IMR-90 (cell line): ENCODE results near the gene RMND1.

Experiments used
- CEBPB ChIP-seq: IDR thresholded peaks from 2 replicates; pipeline ENCODE4 v1.6.1; 2012; ENCODE audit warnings: low read depth, low read length, improper control_type of control experiment
- FOS ChIP-seq: fragments of 150-350 bp; IDR thresholded peaks from 2 replicates; pipeline ENCODE4 v1.6.1; 2016; ENCODE audit warnings: low read depth, low read length
- MAZ ChIP-seq: IDR thresholded peaks from 2 replicates; pipeline ENCODE4 v1.6.1; 2012; ENCODE audit warnings: low read depth, mild to moderate bottlenecking, low read length, improper control_type of control experiment, moderate library complexity, borderline replicate concordance
- MXI1 ChIP-seq: IDR thresholded peaks from 2 replicates; pipeline ENCODE4 v1.6.1; 2012; ENCODE audit warnings: low read depth, mild to moderate bottlenecking, low read length, moderate library complexity, borderline replicate concordance
- POLR2A ChIP-seq: IDR thresholded peaks from 2 replicates; pipeline ENCODE4 v1.6.1; 2012; ENCODE audit warnings: mild to moderate bottlenecking, low read depth, low read length
- RAD21 ChIP-seq: IDR thresholded peaks from 2 replicates; pipeline ENCODE4 v1.6.1; 2012; ENCODE audit warnings: low read length, improper control_type of control experiment
- RFX5 ChIP-seq: IDR thresholded peaks from 2 replicates; pipeline ENCODE4 v1.8.0; 2012; ENCODE audit warnings: low read depth, mild to moderate bottlenecking, low read length, moderate library complexity
- SMC3 ChIP-seq: fragments of 150-350 bp; IDR thresholded peaks from 2 replicates; pipeline ENCODE4 v1.6.1; 2016; ENCODE audit warnings: low read depth, mild to moderate bottlenecking, antibody characterized with exemption, low read length, moderate library complexity
- TF ChIP-seq, protein P1 (sequence below): conservative IDR thresholded peaks from 2 replicates; pipeline ENCODE4 v1.5.1; 2012; ENCODE audit warnings: mild to moderate bottlenecking, low read depth, low read length, improper control_type of control experiment
- TF ChIP-seq, protein P2 (sequence below): fragments of 150-350 bp; IDR thresholded peaks from 2 replicates; pipeline ENCODE4 v1.6.1; 2017; ENCODE audit warnings: mild to moderate bottlenecking, antibody characterized with exemption, low read length, low read depth
- TF ChIP-seq, protein P3 (sequence below): fragments of 150-350 bp; IDR thresholded peaks from 2 replicates; pipeline ENCODE4 v1.6.1; 2016; ENCODE audit warnings: low read depth, mild to moderate bottlenecking, low read length, moderate library complexity, borderline replicate concordance

DNA sequence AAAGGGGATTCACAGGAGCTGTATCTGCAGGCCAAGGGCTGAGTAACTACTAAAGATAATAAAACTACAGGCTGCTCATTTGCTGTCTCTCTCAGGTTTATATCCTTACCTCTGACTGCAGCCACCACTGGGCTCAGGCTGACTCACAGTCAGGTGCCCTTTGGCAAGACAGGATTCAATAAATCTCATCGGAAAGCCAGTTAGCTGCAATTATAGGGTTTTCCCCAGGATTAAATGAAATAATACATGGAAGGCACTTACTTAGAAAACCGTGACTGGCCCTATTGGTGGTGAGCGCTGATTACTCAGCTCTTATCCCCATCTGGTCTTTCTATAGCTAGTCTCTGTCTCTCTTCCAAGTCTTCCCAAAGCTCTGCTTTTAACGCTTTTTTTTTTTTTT is 26.4 kb downstream of the RMND1 start:
- TF ChIP-seq SMC3 (no peak), RAD21 (no peak), POLR2A (no peak), RFX5 (no peak), MAZ (no peak), MXI1 (no peak), CEBPB (no peak), FOS (no peak)
- TF ChIP-seq, protein P1, sequence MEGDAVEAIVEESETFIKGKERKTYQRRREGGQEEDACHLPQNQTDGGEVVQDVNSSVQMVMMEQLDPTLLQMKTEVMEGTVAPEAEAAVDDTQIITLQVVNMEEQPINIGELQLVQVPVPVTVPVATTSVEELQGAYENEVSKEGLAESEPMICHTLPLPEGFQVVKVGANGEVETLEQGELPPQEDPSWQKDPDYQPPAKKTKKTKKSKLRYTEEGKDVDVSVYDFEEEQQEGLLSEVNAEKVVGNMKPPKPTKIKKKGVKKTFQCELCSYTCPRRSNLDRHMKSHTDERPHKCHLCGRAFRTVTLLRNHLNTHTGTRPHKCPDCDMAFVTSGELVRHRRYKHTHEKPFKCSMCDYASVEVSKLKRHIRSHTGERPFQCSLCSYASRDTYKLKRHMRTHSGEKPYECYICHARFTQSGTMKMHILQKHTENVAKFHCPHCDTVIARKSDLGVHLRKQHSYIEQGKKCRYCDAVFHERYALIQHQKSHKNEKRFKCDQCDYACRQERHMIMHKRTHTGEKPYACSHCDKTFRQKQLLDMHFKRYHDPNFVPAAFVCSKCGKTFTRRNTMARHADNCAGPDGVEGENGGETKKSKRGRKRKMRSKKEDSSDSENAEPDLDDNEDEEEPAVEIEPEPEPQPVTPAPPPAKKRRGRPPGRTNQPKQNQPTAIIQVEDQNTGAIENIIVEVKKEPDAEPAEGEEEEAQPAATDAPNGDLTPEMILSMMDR = no peak
- TF ChIP-seq, protein P2, sequence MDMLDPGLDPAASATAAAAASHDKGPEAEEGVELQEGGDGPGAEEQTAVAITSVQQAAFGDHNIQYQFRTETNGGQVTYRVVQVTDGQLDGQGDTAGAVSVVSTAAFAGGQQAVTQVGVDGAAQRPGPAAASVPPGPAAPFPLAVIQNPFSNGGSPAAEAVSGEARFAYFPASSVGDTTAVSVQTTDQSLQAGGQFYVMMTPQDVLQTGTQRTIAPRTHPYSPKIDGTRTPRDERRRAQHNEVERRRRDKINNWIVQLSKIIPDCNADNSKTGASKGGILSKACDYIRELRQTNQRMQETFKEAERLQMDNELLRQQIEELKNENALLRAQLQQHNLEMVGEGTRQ = no peak
- TF ChIP-seq, protein P3, sequence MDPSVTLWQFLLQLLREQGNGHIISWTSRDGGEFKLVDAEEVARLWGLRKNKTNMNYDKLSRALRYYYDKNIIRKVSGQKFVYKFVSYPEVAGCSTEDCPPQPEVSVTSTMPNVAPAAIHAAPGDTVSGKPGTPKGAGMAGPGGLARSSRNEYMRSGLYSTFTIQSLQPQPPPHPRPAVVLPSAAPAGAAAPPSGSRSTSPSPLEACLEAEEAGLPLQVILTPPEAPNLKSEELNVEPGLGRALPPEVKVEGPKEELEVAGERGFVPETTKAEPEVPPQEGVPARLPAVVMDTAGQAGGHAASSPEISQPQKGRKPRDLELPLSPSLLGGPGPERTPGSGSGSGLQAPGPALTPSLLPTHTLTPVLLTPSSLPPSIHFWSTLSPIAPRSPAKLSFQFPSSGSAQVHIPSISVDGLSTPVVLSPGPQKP = no peak
